Naive thymus-derived CD8-positive, alpha-beta T cell (primary cell): ENCODE measurements around the gene RHBDF2. TPM values are rescaled to one million over a fixed set of nuclear protein-coding genes. Genes with fewer than 3 reads are reported as not detected.
A peak's percentile ranks its signal among the peaks of the same experiment; 100 is the strongest.

Source experiments
- ATAC-seq, 2 donors: fragments of 150-1000 bp; cut with Tn5 transposase in 1 of 2; sonication (Bioruptor Pico), chemical (Tn5 transposase) in 1 of 2; 1 replicate in 1 of 2; 2 replicates in 1 of 2; pipeline ENCODE4 v1.10.0; 2021; ENCODE audit warnings: mild to moderate bottlenecking in 2 of 2, moderate library complexity in 2 of 2
- POLR2A ChIA-PET: fragments of 350-600 bp; sonication (Branson Sonifier 250); formaldehyde crosslinking; loops from one replicate; lab custom pipeline; 2021; ENCODE audit warnings: antibody characterized with exemption; lab: Charles Lee
- DNase-seq, 10 donors: peaks; one replicate each; pipeline versions ENCODE4 v3.0.0 to v3.0.0-alpha.2; 2020 to 2022
- H3K27ac Mint-ChIP-seq, 10 donors: one replicate each; pipeline ENCODE4 v1.8.0; 2020 to 2022; ENCODE audit warnings: mild to moderate bottlenecking in 10 of 10, mixed read lengths in 10 of 10, moderate library complexity in 4 of 10, inconsistent platforms in 1 of 10
- H3K27me3 Mint-ChIP-seq, 5 donors: one replicate each; pipeline ENCODE4 v1.8.0; 2021 to 2022; ENCODE audit warnings: mixed read lengths in 5 of 5
- H3K36me3 Mint-ChIP-seq, 3 donors: one replicate each; pipeline ENCODE4 v1.8.0; 2020 to 2022; ENCODE audit warnings: mixed read lengths in 3 of 3, mild to moderate bottlenecking in 2 of 3, inconsistent platforms in 1 of 3
- H3K4me1 Mint-ChIP-seq, 4 donors: one replicate each; pipeline ENCODE4 v1.8.0; 2021 to 2022; ENCODE audit warnings: mixed read lengths in 4 of 4
- H3K4me3 Mint-ChIP-seq, 10 donors: one replicate each; pipeline ENCODE4 v1.8.0; 2020 to 2022; ENCODE audit warnings: mild to moderate bottlenecking in 10 of 10, mixed read lengths in 10 of 10, moderate library complexity in 6 of 10, inconsistent platforms in 1 of 10
- H3K9me3 Mint-ChIP-seq, 9 donors: one replicate each; pipeline ENCODE4 v1.8.0; 2020 to 2022; ENCODE audit warnings: mixed read lengths in 9 of 9, mild to moderate bottlenecking in 3 of 9, inconsistent platforms in 1 of 9, moderate library complexity in 1 of 9
- polyA plus RNA-seq, 3 donors: library from polyadenylated mRNA; unstranded; fragments of 300-500 nt; fragmentation: Illumina TruSeq; gene quantifications; one replicate each; pipeline ENCODE4 v1.2.3, GENCODE V29; 2021
- total RNA-seq, 8 experiments: library from RNA in 2 of 8; stranded (reverse) in 2 of 8; gene quantifications; one replicate each; pipeline ENCODE4 v1.2.3 and lab custom pipeline; 2021 to 2026

The RHBDF2 gene
- 10 to 100 TPM; 59.4 to 62.4 TPM for total RNA-seq
- 10 to 100 TPM in 1 of 3 donors, 1 to 10 TPM in 2; 4.8 to 10.2 (median 6.2) TPM for polyA plus RNA-seq
- 17.2 to 46.5 (median 28.0) reads per million in 6 experiments for total RNA-seq (lab: John Stamatoyannopoulos, UW)

DNA sequence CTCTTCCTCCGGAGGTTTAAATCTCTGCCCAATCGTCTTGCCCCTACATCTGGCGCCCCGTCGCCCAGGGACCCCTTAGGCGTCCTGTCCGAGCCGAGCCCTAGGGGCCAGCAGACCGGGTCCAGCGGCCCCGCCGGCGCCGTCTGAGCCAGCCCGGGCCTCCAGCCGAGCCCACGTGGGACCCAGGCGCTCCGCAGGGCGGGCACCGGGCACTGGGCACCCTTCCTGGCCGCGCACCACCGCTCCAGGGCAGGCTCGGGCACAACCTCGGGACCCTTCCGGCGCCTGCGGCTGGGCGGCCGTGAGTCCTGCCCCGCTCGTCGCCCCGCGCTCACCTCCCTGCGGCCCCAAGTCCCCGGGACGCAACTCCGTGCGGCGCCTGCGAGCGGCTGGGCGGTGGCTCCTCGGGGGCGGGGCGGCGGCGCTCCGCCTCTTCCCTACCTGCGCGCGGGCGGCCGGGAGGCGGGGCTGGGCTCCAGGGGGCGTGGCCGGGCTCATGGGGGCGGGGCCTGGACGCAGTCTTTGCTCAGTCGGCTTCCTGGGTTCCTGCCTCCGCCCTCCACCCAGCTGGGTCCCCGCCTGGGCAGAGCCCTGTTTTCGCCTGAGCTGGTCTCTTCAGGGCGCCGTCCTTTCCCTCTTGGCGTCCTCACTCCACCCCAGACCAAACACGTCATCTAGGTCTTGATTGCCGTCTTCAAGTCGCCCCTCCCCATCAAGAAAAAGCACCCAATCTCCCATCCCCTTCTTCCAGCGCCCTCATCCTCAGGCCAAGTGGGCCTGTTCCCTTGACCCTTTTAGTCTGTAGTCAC lies at the start of gene RHBDF2:
TSS of gene RHBDF2 (minus strand) at position 406 of the 809 bp plus-strand sequence. CDS start 19,899 bp downstream, outside the sequence.
- peak; percentile 90 to 91 for ATAC-seq
- POLR2A ChIA-PET, result interaction anchor here (0.9 to 3.8 kb wide), 16 partner anchors 8 to 170 kb away, joined by 3 to 19 read pairs (median 6); partner anchors contain the start of genes AANAT and UBE2O

DNA sequence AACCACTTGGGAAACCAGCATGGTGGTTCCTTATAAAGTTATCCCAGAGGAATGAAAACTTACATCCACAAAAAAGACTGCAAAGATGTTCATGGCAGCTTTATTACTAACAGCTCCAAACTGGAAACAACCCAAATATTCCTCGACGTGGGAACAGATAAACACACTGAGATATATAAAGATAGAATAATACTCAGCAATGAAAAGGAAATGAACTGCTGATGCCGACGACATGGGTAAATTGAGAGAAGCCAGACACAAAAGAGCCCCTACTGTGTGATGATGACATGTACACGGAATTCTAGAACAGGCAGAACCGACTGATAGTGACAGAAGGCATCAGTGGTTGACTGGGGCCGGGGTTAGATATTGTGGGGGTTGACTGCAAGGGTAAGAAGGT lies 48.3 kb upstream of the RHBDF2 start:
- Mint-ChIP-seq H3K4me3 (no peak overlapping the region), H3K27ac (peak overlapping the region in 1 of 10 donors; percentile 22), H3K36me3 (no peaks in the 10 kb centered on the region), H3K27me3 (no peaks in the 10 kb centered on the region), H3K4me1 (peaks cover 2 to 10% (median 5%) of the 10 kb centered on the region in 4 donors), H3K9me3 (no peaks in the 10 kb centered on the region)
- ATAC-seq (no peak), DNase-seq (no peak)
- POLR2A ChIA-PET, result no interaction called here

More for the DNA sequence above, at the start of gene RHBDF2:
- peak; percentile 90 to 99 (median 96) for DNase-seq
- Mint-ChIP-seq H3K36me3 (no peaks in the 10 kb centered on the region), H3K9me3 (no peaks in the 10 kb centered on the region), H3K4me1 (peaks cover 19 to 69% (median 53%) of the 10 kb centered on the region in 4 donors), H3K27ac (peak within 1 kb of the TSS; percentile 93 to 100 (median 98)), H3K27me3 (no peaks in the 10 kb centered on the region), H3K4me3 (peak within 1 kb of the TSS; percentile 83 to 90 (median 86))

DNA sequence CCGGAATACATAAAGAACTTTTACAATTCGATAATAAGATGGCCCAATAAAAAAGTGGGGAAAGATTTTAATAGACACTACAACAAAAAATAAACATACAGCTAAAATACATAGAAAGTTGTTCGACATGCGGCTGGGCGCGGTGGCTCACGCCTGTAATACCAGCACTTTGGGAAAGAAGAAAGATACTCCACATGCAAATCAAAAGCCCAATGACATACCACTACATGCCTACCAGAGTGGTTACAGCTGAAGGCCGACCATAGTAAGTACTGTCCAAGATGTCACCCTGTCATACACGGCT lies 47.9 kb upstream of the RHBDF2 start:
- Mint-ChIP-seq H3K27me3 (no peaks in the 10 kb centered on the region), H3K27ac (no peak overlapping the region), H3K4me3 (no peak overlapping the region)

DNA sequence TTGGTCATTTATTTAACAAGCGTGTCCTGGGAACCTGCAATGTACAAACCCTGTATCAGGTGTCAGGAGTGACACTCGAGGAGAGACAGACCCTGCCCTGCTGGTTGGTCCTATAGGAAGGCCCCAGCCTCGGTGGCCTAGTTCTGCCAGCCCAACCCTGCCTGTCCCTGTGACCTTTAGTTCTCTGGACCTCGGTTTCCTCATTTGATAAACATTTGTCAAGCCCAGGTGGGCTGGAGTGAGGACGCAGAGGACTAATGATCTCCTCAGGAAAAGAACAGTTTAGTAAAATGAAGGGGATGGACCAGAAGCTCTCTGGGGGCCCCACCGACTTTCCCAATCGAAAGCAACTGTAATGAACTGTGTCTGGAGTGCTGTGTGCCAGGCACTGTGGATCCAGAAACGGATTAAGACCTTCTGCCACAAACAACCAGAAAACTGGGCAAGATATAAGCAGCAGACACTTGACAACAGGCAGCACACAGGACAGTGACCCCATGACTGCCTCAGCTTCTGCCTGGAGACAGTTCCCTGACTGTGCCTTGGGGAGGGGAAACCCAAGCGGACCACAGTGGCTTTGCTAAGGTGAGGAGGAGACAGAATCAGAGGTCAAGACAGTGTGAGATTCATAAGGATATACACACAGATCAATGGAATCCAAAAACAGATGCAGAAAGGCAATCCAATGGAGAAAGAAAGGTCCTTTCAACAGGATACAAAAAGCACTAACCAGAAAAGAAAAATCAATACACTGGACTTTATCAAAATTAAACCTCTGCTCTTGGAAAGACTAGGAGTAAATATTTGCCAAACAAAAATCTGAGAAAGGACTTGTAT lies 47.4 kb upstream of the RHBDF2 start:
- Mint-ChIP-seq H3K4me1 (peaks cover 5 to 15% (median 11%) of the 10 kb centered on the region in 4 donors), H3K4me3 (no peak overlapping the region), H3K27me3 (peaks cover 0 to 1% (median 0%) of the 10 kb centered on the region in 5 donors), H3K27ac (no peak overlapping the region), H3K9me3 (no peaks in the 10 kb centered on the region), H3K36me3 (no peaks in the 10 kb centered on the region)
- peak in 1 of 10 donors; percentile 32 for DNase-seq
- ATAC-seq, result no peak
- POLR2A ChIA-PET, result no interaction called here

More for the DNA sequence above, 47.9 kb upstream of the RHBDF2 start:
- ATAC-seq (no peak), DNase-seq (peak in 1 of 10 donors; percentile 21)
- no peaks in the 10 kb centered on the region for H3K9me3 Mint-ChIP-seq
- POLR2A ChIA-PET, result no interaction called here
- peaks cover under 1 to 12% (median 5%) of the 10 kb centered on the region in 4 donors for H3K4me1 Mint-ChIP-seq
- H3K36me3 Mint-ChIP-seq, result no peaks in the 10 kb centered on the region

DNA sequence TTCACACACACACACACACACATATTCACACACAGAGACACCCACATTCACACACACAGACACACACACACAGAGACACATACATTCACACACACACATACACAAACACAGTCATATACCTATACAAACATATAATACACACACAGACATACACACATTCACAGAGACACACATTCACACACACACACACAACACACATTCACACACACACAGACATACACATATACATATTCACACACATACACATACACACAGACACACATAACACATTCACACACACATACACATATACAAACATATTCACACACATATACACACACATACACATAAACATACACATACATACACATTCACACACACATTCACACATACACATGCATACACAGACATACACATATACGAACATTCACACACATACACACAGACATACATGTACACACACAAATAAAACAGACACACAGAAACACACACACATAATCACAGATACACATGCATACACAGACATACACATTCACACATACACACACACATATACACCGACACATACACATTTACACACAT lies 46.5 kb upstream of the RHBDF2 start:
- H3K36me3 Mint-ChIP-seq, result no peaks in the 10 kb centered on the region
- peaks cover 0 to 1% (median 0%) of the 10 kb centered on the region in 5 donors for H3K27me3 Mint-ChIP-seq
- no peaks in the 10 kb centered on the region for H3K9me3 Mint-ChIP-seq
- H3K27ac Mint-ChIP-seq, result no peak overlapping the region
- DNase-seq (no peak), ATAC-seq (no peak)
- POLR2A ChIA-PET, result interaction anchor here (1.0 to 5.6 kb wide), 4 partner anchors 11 to 31 kb away, joined by 5 to 35 read pairs (median 15); no protein-coding TSS in a partner anchor
- no peak overlapping the region for H3K4me3 Mint-ChIP-seq
- H3K4me1 Mint-ChIP-seq, result peaks cover 6 to 15% (median 11%) of the 10 kb centered on the region in 4 donors

DNA sequence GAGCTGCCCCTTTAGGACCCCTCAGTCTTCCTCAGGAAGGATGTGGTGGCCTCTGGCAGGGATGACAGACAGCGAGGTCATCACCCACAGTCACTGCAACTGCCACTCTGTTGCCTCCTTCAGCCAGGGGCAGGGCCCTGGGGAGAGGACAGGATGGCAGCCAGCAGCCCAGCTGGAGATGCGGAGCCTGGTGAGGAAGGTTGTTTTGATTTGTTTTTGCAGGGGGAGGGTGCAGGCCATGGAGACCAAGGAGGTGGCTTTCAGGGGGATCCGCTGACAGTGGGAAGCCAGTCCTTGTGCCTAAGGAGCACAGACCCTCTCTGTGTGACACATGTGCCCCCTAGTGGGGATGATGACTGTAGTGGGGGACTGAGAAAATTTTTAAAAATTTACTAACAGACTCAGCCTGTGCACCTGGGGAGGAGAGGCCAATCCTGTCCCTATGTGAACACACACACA lies 46.0 kb upstream of the RHBDF2 start:
- no peaks in the 10 kb centered on the region for H3K9me3 Mint-ChIP-seq
- H3K27me3 Mint-ChIP-seq, result peaks cover 0 to 2% (median 0%) of the 10 kb centered on the region in 5 donors
- peak; percentile 42 to 88 (median 66) for DNase-seq
- POLR2A ChIA-PET, result interaction anchor here (0.8 to 5.6 kb wide), 5 partner anchors 11 to 31 kb away, joined by 3 to 35 read pairs (median 9); no protein-coding TSS in a partner anchor
- peaks cover 7 to 15% (median 13%) of the 10 kb centered on the region in 4 donors for H3K4me1 Mint-ChIP-seq
- H3K4me3 Mint-ChIP-seq, result no peak overlapping the region
- peak overlapping the region in 2 of 10 donors; percentile 69 to 85 for H3K27ac Mint-ChIP-seq
- peak; percentile 97 to 98 for ATAC-seq
- no peaks in the 10 kb centered on the region for H3K36me3 Mint-ChIP-seq

DNA sequence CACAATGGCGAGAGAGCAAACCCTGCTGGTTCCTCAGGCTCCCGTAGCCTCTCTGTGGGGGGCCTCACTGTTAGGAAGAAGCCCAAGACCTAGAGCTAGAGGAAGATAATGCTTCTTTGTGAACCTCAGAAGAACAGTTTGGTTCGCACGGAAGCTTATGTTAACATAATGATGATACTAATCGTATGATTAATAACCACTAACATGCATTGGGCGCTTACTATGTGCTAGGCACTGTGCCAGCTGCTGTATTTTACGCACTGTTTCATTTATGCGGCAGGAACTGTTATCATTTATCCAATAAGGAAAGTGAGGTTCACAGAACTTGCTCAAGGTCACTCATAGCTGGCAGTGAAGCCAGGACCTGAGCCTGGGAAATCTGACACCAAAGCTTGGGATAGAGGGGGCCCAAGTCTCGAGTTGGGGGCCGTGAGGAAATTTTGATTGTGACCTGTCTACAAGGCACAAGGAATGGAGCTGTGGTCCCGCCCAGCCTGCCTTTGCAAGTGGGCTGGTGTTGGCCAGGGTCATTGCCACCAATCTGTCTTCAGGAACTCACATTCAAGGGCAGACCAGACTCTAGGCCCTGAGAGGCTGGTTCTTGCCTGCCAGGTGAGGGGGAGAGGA lies 45.4 kb upstream of the RHBDF2 start:
- Mint-ChIP-seq H3K27ac (peak overlapping the region in 4 of 10 donors; percentile 22 to 85 (median 47)), H3K27me3 (peaks cover 0 to 6% (median 0%) of the 10 kb centered on the region in 5 donors), H3K4me1 (peaks cover 7 to 18% (median 16%) of the 10 kb centered on the region in 4 donors), H3K4me3 (no peak overlapping the region), H3K36me3 (no peaks in the 10 kb centered on the region), H3K9me3 (no peaks in the 10 kb centered on the region)
- no peak for ATAC-seq
- POLR2A ChIA-PET, result interaction anchor here (0.8 to 5.6 kb wide), 5 partner anchors 10 to 30 kb away, joined by 3 to 35 read pairs (median 9); no protein-coding TSS in a partner anchor
- peak in 1 of 10 donors; percentile 56 for DNase-seq

DNA sequence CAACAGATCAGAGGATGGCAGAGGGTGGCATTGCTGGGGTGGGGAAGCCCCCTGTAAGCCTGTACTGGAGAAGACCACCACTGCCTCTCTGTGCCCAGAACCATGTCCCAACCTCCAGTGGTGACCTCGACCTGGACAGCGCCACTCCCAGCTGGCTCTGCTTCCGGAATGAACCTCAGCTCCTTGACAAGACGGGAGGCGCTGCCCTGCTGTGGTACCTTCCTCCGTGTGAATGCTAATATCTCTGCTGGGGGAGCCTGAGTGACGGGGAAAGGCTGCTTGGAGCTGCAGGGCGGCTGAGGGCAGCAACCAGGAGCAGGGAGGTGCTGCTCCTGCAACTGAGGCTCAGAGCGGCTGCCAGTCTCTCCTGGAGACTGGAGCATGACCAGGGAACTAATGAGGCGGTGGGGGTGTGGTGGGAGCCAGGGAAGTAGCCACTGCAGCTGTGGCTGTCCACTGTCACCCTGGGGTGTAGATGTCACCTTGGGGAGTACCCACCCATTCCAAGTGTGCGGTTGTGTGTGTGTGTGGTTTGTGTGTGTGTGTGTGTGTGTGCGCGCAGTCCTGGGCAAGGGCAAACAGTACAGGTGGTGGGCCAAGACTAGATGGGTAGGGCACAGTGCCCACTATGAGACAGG lies 44.8 kb upstream of the RHBDF2 start:
- Mint-ChIP-seq H3K27ac (peak overlapping the region in 3 of 10 donors; percentile 9 to 78 (median 14)), H3K27me3 (peaks cover 0 to 6% (median 0%) of the 10 kb centered on the region in 5 donors), H3K4me3 (peak overlapping the region in 1 of 10 donors; percentile 11), H3K36me3 (no peaks in the 10 kb centered on the region), H3K9me3 (no peaks in the 10 kb centered on the region), H3K4me1 (peaks cover 7 to 20% (median 16%) of the 10 kb centered on the region in 4 donors)
- no peak for ATAC-seq
- DNase-seq, result peak in 1 of 10 donors; percentile 38
- POLR2A ChIA-PET, result interaction anchor here (2.0 to 5.6 kb wide), 3 partner anchors 10 to 22 kb away, joined by 9 to 35 read pairs (median 21); no protein-coding TSS in a partner anchor

DNA sequence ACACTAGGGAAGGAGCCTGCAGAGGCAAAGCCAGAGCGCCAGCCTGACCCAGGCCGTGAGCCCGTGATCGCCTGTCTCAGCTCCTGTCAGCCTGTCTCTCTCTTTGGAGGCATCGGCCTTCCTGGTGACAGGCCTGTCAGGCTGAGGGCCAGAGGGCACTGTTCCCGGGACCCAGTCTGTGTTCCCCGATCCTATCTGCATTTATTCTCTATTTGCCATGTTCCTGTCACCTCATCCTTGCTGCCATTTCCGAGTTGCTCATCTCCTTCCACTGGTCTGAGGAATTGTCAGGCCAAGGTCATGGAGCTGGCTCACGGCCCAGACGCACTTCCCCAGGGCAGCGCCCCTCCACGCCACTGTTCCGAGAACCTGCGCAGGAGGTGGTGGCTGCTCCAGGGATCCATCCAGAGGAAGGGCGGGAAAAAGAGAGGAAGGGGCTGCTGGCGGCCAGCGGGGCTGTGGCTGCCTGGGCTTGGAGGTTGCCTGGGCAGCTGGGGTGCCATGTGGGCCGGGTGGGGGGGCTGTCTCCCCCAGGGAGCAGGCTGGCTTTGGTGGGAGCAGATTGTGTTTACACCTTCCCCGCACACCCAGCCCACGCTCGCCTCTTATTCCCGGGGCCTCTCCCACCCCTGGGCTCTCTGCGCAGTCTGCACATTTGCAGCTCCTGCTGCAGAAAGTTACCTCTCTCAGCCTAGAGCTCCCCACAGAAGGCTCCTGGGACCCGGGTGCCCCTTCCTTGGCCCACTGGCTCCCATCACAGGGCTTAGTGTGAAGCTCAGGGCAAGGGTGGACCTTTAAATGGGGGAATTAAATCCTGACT lies 43.5 kb upstream of the RHBDF2 start:
- no peak overlapping the region for H3K27ac Mint-ChIP-seq
- ATAC-seq, result no peak
- DNase-seq, result peak in 1 of 10 donors; percentile 57
- H3K9me3 Mint-ChIP-seq, result no peaks in the 10 kb centered on the region
- peaks cover 7 to 24% (median 18%) of the 10 kb centered on the region in 4 donors for H3K4me1 Mint-ChIP-seq
- POLR2A ChIA-PET, result interaction anchor here (0.5 to 5.6 kb wide), 3 partner anchors 16 to 21 kb away, joined by 3 to 35 read pairs (median 21); no protein-coding TSS in a partner anchor
- peak overlapping the region in 1 of 10 donors; percentile 24 for H3K4me3 Mint-ChIP-seq
- peaks cover 0 to 6% (median 2%) of the 10 kb centered on the region in 5 donors for H3K27me3 Mint-ChIP-seq
- no peaks in the 10 kb centered on the region for H3K36me3 Mint-ChIP-seq

DNA sequence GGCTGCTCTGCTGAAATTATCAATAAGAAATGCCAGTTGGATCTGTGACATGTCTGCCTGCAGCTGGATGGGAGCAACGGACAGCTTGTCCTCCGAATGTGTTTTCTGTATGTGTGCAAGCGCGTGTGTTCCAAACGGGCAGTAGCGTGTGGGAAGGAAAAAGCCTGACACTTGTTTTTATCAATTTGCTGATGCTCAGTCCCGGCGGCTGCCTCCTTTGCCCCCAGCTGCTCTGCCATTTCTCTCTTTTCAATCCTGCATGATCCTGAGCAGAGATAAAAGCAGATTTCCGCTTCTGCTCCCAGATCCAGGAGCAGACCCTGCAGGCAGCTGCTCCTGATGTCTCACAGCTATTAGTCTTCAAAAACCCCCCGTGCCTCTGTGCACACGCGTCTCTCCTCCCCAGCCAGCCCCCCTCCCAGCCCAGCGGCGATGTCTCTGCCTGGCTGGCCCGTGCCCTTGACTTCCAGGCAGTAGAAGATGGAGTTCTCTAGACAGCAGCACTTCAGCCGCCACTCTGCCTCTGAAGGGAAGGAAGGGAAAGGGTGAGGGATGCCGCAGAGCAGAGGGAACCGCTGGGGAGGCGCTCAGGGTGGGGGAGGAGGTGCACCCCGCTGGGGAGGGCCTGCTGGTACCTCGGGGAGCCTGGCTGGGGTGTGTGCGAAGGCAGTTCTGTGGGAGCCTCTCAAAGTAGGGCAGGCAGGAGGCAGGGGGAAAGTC lies 42.8 kb upstream of the RHBDF2 start:
- H3K36me3 Mint-ChIP-seq, result no peaks in the 10 kb centered on the region
- H3K27me3 Mint-ChIP-seq, result peaks cover 0 to 13% (median 7%) of the 10 kb centered on the region in 5 donors
- peak overlapping the region in 2 of 10 donors; percentile 38 to 60 for H3K27ac Mint-ChIP-seq
- H3K9me3 Mint-ChIP-seq, result no peaks in the 10 kb centered on the region
- DNase-seq (peak in 1 of 10 donors; percentile 57), ATAC-seq (no peak)
- POLR2A ChIA-PET, result interaction anchor here (0.5 to 5.6 kb wide), 4 partner anchors 15 to 20 kb away, joined by 3 to 35 read pairs (median 4); no protein-coding TSS in a partner anchor
- peaks cover 12 to 29% (median 26%) of the 10 kb centered on the region in 4 donors for H3K4me1 Mint-ChIP-seq
- H3K4me3 Mint-ChIP-seq, result peak overlapping the region in 1 of 10 donors; percentile 24
